Measurements from ENCODE around the gene YWHAQ. TPM values are rescaled to one million over a fixed set of nuclear protein-coding genes. Genes with fewer than 3 reads are reported as not detected.
A peak's percentile ranks its signal among the peaks of the same experiment; 100 is the strongest.

Gene YWHAQ
- total and polyA plus RNA-seq, 9 of the 15 experiments (the other 6 are each of a cell fraction or from before 2014, with no cell fraction given), result 63.1 to 359 (median 203) TPM

- TF ChIP-seq KLF6 (CRISPR knock-in tag; IDR thresholded peaks at IDR 0.05; ENCODE audit: borderline replicate concordance) (no peak), NR1H2 (CRISPR knock-in tag; IDR thresholded peaks at IDR 0.05) (no peak), TAF15 (IDR thresholded peaks at IDR 0.05; ENCODE audit: low read depth, low read length) (no peak), CBFB (CRISPR knock-in tag; IDR thresholded peaks at IDR 0.05) (no peak), STAT5B (CRISPR knock-in tag; IDR thresholded peaks at IDR 0.05) (no peak), SMAD1 (IDR thresholded peaks at IDR 0.05; ENCODE audit: low read depth, low read length, partially characterized antibody) (peak; percentile 23), EP300 (IDR thresholded peaks at IDR 0.05; ENCODE audit: low read length) (peak; percentile 86), ATF1 (CRISPR knock-in tag; IDR thresholded peaks at IDR 0.05) (no peak), ATF1 (tag; IDR thresholded peaks at IDR 0.05) (peak; percentile 46), ZNF699 (CRISPR knock-in tag; IDR thresholded peaks at IDR 0.05; ENCODE audit: insufficient replicate concordance) (no peak), CUX1 (CRISPR knock-in tag; IDR thresholded peaks at IDR 0.05) (peak; percentile 60; the same call in 1 of the 2 replicates), TRIM25 (IDR thresholded peaks at IDR 0.05; ENCODE audit: borderline replicate concordance) (no peak), ZBTB12 (CRISPR knock-in tag; IDR thresholded peaks at IDR 0.05) (no peak), ZNF764 (CRISPR knock-in tag; IDR thresholded peaks at IDR 0.05; ENCODE audit: low read depth) (no peak), POLR3G (IDR thresholded peaks at IDR 0.05; ENCODE audit: extremely low read depth, insufficient read length, insufficient replicate concordance) (no peak), ATF7 (IDR thresholded peaks at IDR 0.05) (peak; percentile 91), ZKSCAN8 (CRISPR knock-in tag; IDR thresholded peaks at IDR 0.05) (no peak), SMC3 (conservative IDR thresholded peaks at IDR 0.05; ENCODE audit: insufficient read depth, low read depth, low read length) (no peak)
These were observed 78.3 kb downstream of the YWHAQ start (continued) for GRCh38 chr2:9552219-9553178.

Data from K562 (cell line).